HG03354 (cell line): ENCODE data around the gene CECR2.

Source experiments
- ATAC-seq: cut with Tn5 transposase; IDR thresholded peaks from one replicate; pipeline ENCODE4 v1.9.1; 2021; ENCODE audit warnings: mild to moderate bottlenecking; ENCODE audit not compliant: unreplicated experiment, poor library complexity, severe bottlenecking

CECR2 gene

GRCh38 chr22:17438026-17438425 lies 68.8 kb downstream of the CECR2 start:
- ATAC-seq, result no peak

GRCh38 chr22:17441326-17441725 lies 72.1 kb downstream of the CECR2 start:
- no peak for ATAC-seq

- no peak for ATAC-seq
Observed at GRCh38 chr22:17443405-17444203, 74.3 kb downstream of the CECR2 start.

GRCh38 chr22:17444204-17444504 lies 74.9 kb downstream of the CECR2 start:
- no peak for ATAC-seq

GRCh38 chr22:17446698-17447097 lies 77.4 kb downstream of the CECR2 start:
- no peak for ATAC-seq

GRCh38 chr22:17451316-17451715 lies 82.1 kb downstream of the CECR2 start:
- ATAC-seq, result no peak

- ATAC-seq, result no peak
Observed at GRCh38 chr22:17460895-17461294, 91.6 kb downstream of the CECR2 start.

GRCh38 chr22:17470880-17471500 lies 101.7 kb downstream of the CECR2 start:
- ATAC-seq, result no peak

GRCh38 chr22:17471886-17472535 lies 102.8 kb downstream of the CECR2 start:
- no peak for ATAC-seq

GRCh38 chr22:17472932-17473331 lies 103.7 kb downstream of the CECR2 start:
- ATAC-seq, result no peak

GRCh38 chr22:17475318-17476230 lies 106.3 kb downstream of the CECR2 start:
- no peak for ATAC-seq

GRCh38 chr22:17476838-17477237 lies 107.6 kb downstream of the CECR2 start:
- ATAC-seq, result no peak

GRCh38 chr22:17477391-17477833 lies 108.2 kb downstream of the CECR2 start:
- ATAC-seq, result no peak

- no peak for ATAC-seq
Observed at GRCh38 chr22:17479135-17479534, 109.9 kb downstream of the CECR2 start.

GRCh38 chr22:17481424-17481823 lies 112.2 kb downstream of the CECR2 start:
- no peak for ATAC-seq

- peak; percentile 72 for ATAC-seq
Observed at GRCh38 chr22:17483688-17484372, 114.6 kb downstream of the CECR2 start.

- ATAC-seq, result no peak
Observed at GRCh38 chr22:17484608-17485007, 115.3 kb downstream of the CECR2 start.

- ATAC-seq, result no peak
Observed at GRCh38 chr22:17486313-17486712, 117.1 kb downstream of the CECR2 start.

GRCh38 chr22:17486719-17487118 lies 117.5 kb downstream of the CECR2 start:
- ATAC-seq, result no peak
